GM21360 (cell line): ENCODE data around the gene ARID3A.

Source experiments
- ATAC-seq: cut with Tn5 transposase; IDR thresholded peaks from one replicate; pipeline ENCODE4 v1.9.1; 2021; ENCODE audit warnings: mild to moderate bottlenecking, moderate library complexity; ENCODE audit not compliant: unreplicated experiment

The ARID3A gene

GRCh38 chr19:984165-984967, 58.5 kb downstream of the ARID3A start, which contains the start of gene WDR18:
Gene WDR18, plus strand, starts transcription at chr19:984345. Its CDS starts 9 bp downstream, at chr19:984354.
- ATAC-seq: peak; percentile 77

GRCh38 chr19:986083-986482, 60.2 kb downstream of the ARID3A start:
- ATAC-seq: no peak

- ATAC-seq: no peak
Measured at GRCh38 chr19:988081-988480, 62.2 kb downstream of the ARID3A start.

- no peak for ATAC-seq
Measured at GRCh38 chr19:988510-988909, 62.7 kb downstream of the ARID3A start.

GRCh38 chr19:989381-990081, 63.7 kb downstream of the ARID3A start:
- ATAC-seq: no peak

- no peak for ATAC-seq
Measured at GRCh38 chr19:990119-990571, 64.3 kb downstream of the ARID3A start.

GRCh38 chr19:990746-991145, 64.9 kb downstream of the ARID3A start:
- ATAC-seq: no peak

GRCh38 chr19:991174-991931, 65.5 kb downstream of the ARID3A start:
- no peak for ATAC-seq

GRCh38 chr19:991932-992669, 66.3 kb downstream of the ARID3A start:
- ATAC-seq: no peak

- ATAC-seq: no peak
Measured at GRCh38 chr19:992670-993055, 66.8 kb downstream of the ARID3A start.

GRCh38 chr19:993361-993830, 67.6 kb downstream of the ARID3A start:
- no peak for ATAC-seq

- ATAC-seq: no peak
Measured at GRCh38 chr19:993831-994393, 68.1 kb downstream of the ARID3A start.

GRCh38 chr19:994516-994915, 68.7 kb downstream of the ARID3A start:
- ATAC-seq: no peak

GRCh38 chr19:995051-995827, 69.4 kb downstream of the ARID3A start:
- no peak for ATAC-seq

- ATAC-seq: no peak
Measured at GRCh38 chr19:996051-996838, 70.4 kb downstream of the ARID3A start.

- no peak for ATAC-seq
Measured at GRCh38 chr19:998064-998463, 72.2 kb downstream of the ARID3A start.

GRCh38 chr19:999379-999719, 73.5 kb downstream of the ARID3A start:
- ATAC-seq: no peak

GRCh38 chr19:1000095-1000494, 74.3 kb downstream of the ARID3A start, which contains the start of gene GRIN3B:
Gene GRIN3B, plus strand, starts transcription at chr19:1000419. Its CDS starts 19 bp downstream, at chr19:1000438.
- no peak for ATAC-seq
